Urinary bladder (tissue), 4 donors: ENCODE results near the gene TRUB1. TPM values are rescaled to one million over a fixed set of nuclear protein-coding genes. Genes with fewer than 3 reads are reported as not detected.
"Not testable (repeated sequence)": the region's sequence is repeated elsewhere in the genome, so short reads cannot be mapped to it uniquely, and the experiment has no call there.

Source experiments
- DNase-seq: peaks from one replicate; pipeline ENCODE4 v3.0.0-alpha.2; 2015; ENCODE audit errors: extremely low spot score
- H3K27ac ChIP-seq: one replicate; pipeline ENCODE4 v1.5.1; 2013; ENCODE audit warnings: low read depth, mild to moderate bottlenecking, moderate library complexity
- H3K36me3 ChIP-seq: one replicate; pipeline ENCODE4 v1.6.1; 2013; ENCODE audit warnings: mild to moderate bottlenecking, moderate library complexity; ENCODE audit not compliant: insufficient read depth
- H3K4me1 ChIP-seq: one replicate; pipeline ENCODE4 v1.6.1; 2013; ENCODE audit warnings: mild to moderate bottlenecking, moderate library complexity; ENCODE audit not compliant: insufficient read depth
- H3K4me3 ChIP-seq: one replicate; pipeline ENCODE4 v1.5.1; 2013; ENCODE audit warnings: low read depth, low read length
- WGBS: extraction: QIAGEN DNeasy Blood & Tissue Kit; methylation state at CpG from one replicate; pipeline ENCODE4 v1.1.7; 2013; 5-methylcytosine and 5-hydroxymethylcytosine counted together
- polyA plus RNA-seq: library from polyadenylated mRNA; stranded (reverse); fragments of 200-250 nt; gene quantifications from one replicate; pipeline ENCODE4 v1.2.3, GENCODE V29; 2013
- total RNA-seq: library from RNA; depleted of rRNA; stranded (reverse); fragments of >200 nt; gene quantifications from one replicate; pipeline ENCODE4 v1.2.3, GENCODE V29; 2014
- donor health status: healthy with polysubstance abuse.
- donor health status: healthy.

TRUB1 gene
- total and polyA plus RNA-seq, 2 donors, result 10.4 to 39.0 TPM

DNA sequence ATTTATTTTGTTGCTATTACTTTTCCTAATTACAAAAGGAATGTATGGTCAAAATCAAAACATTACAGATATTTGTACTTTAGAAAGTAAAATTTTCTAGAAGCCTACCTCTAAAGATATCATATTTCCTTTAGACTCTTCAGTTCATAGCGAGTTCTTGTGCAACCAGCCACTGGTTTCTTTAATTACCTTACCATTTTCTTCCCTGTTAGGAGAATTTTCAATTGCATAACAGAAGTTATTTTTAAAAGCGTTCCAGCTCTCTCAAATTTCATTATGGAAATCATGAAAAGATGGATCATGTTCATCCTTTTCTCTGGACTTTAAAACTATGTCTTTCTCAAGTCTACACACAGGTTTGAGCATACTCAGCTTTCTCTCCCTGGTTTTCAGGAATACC, 5.0 kb upstream of the TRUB1 start:
- no peak overlapping the region for H3K4me3 ChIP-seq
- no peak overlapping the region for H3K27ac ChIP-seq
- WGBS, result 66% methylated on average over 2 of the region's 2 CpGs
- no peaks in the 10 kb centered on the region for H3K36me3 ChIP-seq
- no peaks in the 10 kb centered on the region for H3K4me1 ChIP-seq
- DNase-seq, result no peak

DNA sequence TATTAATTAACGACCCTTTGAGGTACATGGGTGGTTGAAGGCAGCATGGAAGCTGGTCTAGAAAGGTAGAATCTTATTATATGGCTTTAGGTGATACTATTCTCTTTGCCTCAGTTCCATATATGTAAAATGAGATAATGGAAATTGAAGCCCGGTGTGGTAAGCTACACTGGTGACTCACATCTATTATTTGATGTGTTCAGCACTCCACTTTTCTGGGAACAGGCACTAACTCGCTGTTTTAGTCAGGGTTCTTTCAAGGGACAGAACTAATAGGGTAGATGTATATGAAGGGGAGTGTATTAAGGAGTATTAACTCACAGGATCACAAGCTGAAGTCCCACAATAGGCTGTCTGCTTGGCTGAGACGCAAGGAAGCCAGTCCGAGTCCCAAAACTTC, 4.4 kb upstream of the TRUB1 start:
- Histone ChIP-seq H3K27ac (no peak overlapping the region), H3K4me1 (no peaks in the 10 kb centered on the region), H3K4me3 (no peak overlapping the region), H3K36me3 (no peaks in the 10 kb centered on the region)
- WGBS, result 74% methylated on average over 5 of the region's 5 CpGs
- no peak for DNase-seq

DNA sequence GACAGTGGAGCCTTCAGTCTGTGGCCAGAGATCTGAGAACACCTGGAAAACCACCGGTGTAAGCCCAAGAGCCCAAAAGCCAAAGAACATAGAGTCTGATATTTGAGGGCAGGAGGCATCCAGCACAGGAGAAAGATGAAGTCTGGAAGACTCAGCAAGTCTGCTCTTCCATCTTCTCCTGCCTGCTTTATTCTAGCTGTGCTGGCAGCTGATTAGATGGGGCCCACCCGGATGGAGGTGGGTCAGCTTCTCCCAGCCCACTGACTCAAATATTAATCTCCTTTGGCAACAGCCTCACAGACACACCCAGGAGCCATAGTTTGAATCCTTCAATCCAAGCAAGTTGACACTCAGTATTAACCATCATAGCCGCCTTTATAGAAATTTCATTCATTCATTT, 4.0 kb upstream of the TRUB1 start:
- WGBS, result 75% methylated on average over 3 of the region's 3 CpGs
- H3K4me3 ChIP-seq, H3K36me3 ChIP-seq, DNase-seq, H3K4me1 ChIP-seq, H3K27ac ChIP-seq: not testable (repeated sequence)

DNA sequence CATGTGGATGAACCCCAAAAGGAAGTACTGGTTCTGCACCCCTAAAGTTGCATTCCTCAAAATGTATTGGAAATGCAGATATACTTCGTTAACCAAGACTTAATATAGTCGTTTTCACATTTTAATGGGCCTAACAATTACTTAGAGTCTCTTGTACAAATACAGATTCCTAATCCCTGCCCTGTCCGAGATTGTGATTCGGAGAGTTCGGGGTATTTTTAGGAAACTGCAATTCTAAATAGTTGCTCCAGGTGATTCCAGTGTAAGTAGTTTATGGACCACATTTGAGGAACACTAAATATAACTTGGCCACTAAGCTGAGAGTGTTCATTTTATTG, 830 bp downstream of the TRUB1 start:
- no peak for DNase-seq
- H3K4me1 ChIP-seq, result no peaks in the 10 kb centered on the region
- H3K36me3 ChIP-seq, result no peaks in the 10 kb centered on the region
- H3K27ac ChIP-seq, result no peak overlapping the region
- H3K4me3 ChIP-seq, result peak overlapping the region; percentile 83
- WGBS, result 13% methylated on average over 5 of the region's 5 CpGs

DNA sequence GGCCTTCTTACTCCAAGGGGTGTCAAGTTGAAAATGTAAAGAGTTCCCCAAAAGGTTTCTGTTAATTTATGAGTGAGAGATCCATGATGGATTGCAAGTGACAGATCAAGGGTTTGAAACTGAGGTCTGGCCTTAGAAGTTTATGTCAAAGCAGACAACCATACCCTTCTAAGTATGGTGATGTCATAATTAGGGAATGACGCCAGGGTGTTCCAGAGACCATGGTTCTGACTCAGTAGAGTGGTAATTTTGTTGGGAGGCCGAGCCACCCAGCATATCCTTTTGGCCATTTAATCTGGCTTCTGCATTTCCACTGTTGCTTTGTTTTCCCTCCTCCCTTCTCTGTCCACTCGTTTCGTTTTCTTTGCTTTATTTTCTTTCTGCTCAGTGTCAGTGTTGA, 2.7 kb downstream of the TRUB1 start:
- H3K36me3 ChIP-seq, result no peaks in the 10 kb centered on the region
- H3K4me3 ChIP-seq, result no peak overlapping the region
- H3K4me1 ChIP-seq, result no peaks in the 10 kb centered on the region
- 62% methylated on average over 4 of the region's 4 CpGs for WGBS
- H3K27ac ChIP-seq, result no peak overlapping the region
- DNase-seq, result no peak

DNA sequence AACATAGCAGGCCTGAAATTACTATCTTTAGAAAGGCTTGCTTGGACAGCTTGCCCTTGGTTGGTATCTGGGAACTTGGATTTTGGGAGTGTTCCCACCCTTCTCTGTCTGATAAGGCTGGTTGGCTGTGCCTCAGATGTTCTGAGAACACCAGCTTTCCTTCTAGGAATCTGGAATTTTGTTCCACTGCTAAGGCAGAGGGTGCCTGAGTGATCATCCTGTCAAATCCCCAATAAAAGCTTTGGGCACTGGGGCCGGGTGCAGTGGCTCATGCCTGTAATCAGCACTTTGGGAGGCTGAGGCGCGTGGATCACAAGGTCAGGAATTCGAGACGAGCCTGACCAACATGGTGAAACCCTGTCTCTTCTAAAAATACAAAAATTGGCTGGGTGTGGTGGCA, 5.0 kb downstream of the TRUB1 start:
- H3K36me3 ChIP-seq, result no peaks in the 10 kb centered on the region
- whole genome bisulfite sequencing, result 78% methylated on average over 5 of the region's 5 CpGs
- no peak overlapping the region for H3K27ac ChIP-seq
- no peak for DNase-seq
- H3K4me1 ChIP-seq, result no peaks in the 10 kb centered on the region
- H3K4me3 ChIP-seq, result no peak overlapping the region

DNA sequence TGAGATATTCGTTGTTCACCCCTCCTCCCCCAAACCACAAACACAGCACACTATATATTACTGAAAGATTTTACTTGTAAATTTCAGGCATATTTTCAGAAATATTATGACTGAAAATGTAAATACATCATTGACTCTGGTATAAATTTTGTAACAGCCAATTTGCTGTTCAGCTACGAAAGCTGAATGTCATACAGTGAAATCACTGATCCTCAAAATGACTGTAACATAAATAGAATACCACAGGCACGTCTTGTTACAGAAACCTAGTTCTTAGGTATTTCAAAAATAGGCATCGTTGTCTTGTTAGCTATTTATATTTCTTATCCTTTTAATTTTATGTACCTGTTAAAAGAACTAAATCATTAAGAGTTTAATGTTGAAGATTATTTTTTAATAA, 15.1 kb downstream of the TRUB1 start:
- 77% methylated on average over 4 of the region's 4 CpGs for WGBS
- no peak for DNase-seq
- H3K4me3 ChIP-seq, result no peak overlapping the region
- H3K36me3 ChIP-seq, result peaks cover 2% of the 10 kb centered on the region
- no peaks in the 10 kb centered on the region for H3K4me1 ChIP-seq
- H3K27ac ChIP-seq, result no peak overlapping the region

DNA sequence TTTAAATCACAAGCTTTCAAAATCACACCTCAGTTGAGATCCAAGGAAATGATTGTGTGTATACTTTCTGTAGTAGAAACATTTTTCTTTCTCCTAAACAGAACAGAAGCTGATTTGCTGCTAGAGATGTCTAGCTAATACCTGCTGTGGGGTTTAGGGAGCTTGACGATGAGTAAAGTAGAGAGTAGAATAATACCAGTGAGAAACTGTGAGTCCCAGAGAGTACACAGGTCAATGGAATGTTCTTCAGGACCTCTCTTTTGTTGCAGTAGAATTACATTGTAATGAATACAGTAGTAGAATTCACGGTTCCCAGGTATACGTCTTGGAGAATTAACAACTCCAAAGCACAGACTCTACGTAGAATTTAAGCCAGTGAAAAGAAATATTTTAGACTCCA, 18.0 kb downstream of the TRUB1 start:
- 94% methylated on average over 4 of the region's 4 CpGs for WGBS
- Histone ChIP-seq H3K36me3 (peaks cover 4% of the 10 kb centered on the region), H3K4me1 (no peaks in the 10 kb centered on the region), H3K27ac (no peak overlapping the region), H3K4me3 (no peak overlapping the region)
- no peak for DNase-seq

DNA sequence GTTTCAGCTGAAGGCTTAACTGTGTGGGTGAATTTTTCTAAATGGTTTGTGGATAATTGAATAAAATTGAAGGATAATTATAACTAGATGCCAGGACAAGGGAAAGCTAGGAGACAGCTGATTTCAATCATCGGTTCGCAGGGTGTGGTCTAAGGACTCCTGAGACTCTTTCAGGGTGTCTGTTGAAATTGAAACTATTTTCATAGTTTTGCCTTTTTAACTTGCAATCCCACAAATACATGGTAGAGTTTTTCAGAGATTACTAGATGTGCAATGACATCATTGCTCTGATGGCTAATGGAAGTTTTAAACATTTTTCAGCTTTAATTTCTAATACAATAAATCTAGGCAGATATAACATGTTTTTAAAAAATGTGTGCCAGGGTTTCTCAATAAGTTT, 18.5 kb downstream of the TRUB1 start:
- H3K36me3 ChIP-seq, result peaks cover 4% of the 10 kb centered on the region
- H3K4me3 ChIP-seq, result no peak overlapping the region
- H3K27ac ChIP-seq, result no peak overlapping the region
- no peaks in the 10 kb centered on the region for H3K4me1 ChIP-seq
- WGBS, result 86% methylated on average over 2 of the region's 2 CpGs
- DNase-seq, result no peak

DNA sequence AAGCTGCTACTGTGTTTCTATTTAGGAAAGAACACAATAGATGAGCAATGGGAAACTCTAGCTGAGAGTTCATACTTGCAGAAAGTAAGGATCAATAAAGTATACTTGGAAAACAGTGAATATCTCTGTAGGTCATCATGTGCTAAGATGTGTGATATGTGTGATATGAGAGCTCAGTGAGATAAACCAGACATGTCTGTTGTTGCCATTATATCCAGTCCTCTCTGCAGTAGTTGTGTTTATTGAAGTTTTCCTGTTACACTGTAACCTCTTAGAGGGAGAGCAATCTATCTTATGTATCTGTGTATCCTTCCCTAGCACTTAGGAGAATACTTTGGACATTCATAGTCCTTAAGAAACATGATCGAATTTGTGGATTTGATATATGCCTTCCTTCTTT, 19.1 kb downstream of the TRUB1 start:
- no peak for DNase-seq
- no peak overlapping the region for H3K27ac ChIP-seq
- no peak overlapping the region for H3K4me3 ChIP-seq
- no peaks in the 10 kb centered on the region for H3K4me1 ChIP-seq
- WGBS, result 44% methylated on average over 1 of the region's 1 CpG
- peaks cover 4% of the 10 kb centered on the region for H3K36me3 ChIP-seq

DNA sequence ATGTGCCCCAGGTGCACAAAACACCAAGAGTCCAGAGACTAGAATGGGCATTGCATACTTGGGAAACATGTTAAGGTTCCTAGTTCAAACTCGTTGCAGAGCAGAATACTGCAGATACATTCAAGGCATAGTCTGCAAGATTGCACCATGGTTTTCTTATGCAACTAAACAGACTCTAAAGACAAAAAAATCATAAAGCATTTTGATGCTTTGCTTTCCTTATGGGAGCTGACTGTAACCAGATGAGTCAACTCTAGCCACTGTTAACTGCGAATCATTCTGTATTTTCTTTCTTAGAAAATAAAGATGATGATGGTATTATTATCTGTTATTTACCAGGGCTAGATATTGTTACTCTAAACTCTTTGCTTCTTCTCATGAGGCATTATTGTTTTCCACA, 19.7 kb downstream of the TRUB1 start:
- H3K27ac ChIP-seq, result no peak overlapping the region
- 90% methylated on average over 2 of the region's 2 CpGs for WGBS
- no peak for DNase-seq
- H3K4me1 ChIP-seq, result no peaks in the 10 kb centered on the region
- H3K4me3 ChIP-seq, result no peak overlapping the region
- H3K36me3 ChIP-seq, result peaks cover 4% of the 10 kb centered on the region

DNA sequence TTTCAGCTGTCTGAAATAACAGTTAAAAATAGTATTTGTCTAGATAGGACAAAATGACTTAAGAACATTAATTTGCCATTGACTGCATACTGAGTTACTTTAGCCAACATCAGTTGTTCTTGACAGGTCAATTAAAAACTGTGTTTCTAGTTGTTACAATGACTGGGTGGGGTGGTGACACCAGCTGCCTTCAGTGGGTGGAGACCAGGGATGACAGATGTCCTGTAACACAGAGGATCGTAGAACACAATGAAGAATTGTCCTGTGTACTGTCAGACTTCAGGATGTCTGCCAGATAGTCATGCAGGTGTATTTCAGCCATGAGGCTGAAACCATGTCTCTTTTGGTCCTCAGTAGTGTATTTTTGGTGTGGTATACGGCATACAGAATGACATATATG, 24.4 kb downstream of the TRUB1 start:
- no peaks in the 10 kb centered on the region for H3K4me1 ChIP-seq
- 94% methylated on average over 2 of the region's 2 CpGs for WGBS
- H3K36me3 ChIP-seq, result peaks cover 2% of the 10 kb centered on the region
- H3K27ac ChIP-seq, result no peak overlapping the region
- no peak for DNase-seq
- H3K4me3 ChIP-seq, result no peak overlapping the region

DNA sequence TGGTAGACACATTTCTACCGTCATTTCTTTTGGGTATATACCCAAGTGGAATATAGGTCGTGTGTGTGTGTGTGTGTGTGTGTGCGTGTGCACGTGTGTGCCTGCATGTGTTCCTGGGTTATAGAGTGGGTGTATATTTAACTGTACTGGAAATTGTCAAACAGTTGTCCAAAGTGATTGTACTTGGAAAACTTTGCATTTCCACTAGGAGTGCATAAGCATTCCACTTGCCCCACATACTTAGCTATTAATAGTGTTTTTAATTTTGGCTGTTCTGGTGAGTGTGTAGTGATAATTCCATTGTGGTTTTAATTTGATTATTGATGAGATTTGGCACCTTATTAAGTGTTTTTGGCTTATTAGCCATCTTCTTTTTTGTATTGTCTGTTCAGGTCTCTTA, 25.9 kb downstream of the TRUB1 start:
- WGBS, result 96% methylated on average over 4 of the region's 4 CpGs
- no peak for DNase-seq
- peaks cover 2% of the 10 kb centered on the region for H3K36me3 ChIP-seq
- no peak overlapping the region for H3K4me3 ChIP-seq
- H3K27ac ChIP-seq, result no peak overlapping the region
- H3K4me1 ChIP-seq, result no peaks in the 10 kb centered on the region

DNA sequence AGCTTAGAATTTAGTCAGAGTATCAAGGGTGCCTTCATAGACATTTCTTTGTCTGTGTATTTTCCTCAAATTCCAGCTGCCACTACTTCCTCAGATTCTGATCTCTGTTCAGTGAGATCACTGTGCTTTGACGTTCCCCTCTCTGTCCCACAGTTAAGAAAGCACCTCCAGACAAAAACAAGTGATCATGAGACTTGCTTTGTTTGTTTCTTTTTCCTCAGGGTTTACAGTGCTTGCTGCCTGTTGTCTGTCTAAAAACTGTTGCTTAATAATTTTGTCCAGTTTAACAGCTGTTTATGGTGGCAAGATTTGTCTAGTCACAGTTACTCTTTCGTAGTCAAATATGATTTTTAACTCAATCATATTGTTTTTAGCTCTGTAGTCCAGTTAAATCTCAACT, 29.1 kb downstream of the TRUB1 start:
- H3K36me3 ChIP-seq, result no peaks in the 10 kb centered on the region
- H3K4me3 ChIP-seq, result no peak overlapping the region
- DNase-seq, result no peak
- WGBS, result 57% methylated on average over 2 of the region's 2 CpGs
- no peak overlapping the region for H3K27ac ChIP-seq
- H3K4me1 ChIP-seq, result no peaks in the 10 kb centered on the region

DNA sequence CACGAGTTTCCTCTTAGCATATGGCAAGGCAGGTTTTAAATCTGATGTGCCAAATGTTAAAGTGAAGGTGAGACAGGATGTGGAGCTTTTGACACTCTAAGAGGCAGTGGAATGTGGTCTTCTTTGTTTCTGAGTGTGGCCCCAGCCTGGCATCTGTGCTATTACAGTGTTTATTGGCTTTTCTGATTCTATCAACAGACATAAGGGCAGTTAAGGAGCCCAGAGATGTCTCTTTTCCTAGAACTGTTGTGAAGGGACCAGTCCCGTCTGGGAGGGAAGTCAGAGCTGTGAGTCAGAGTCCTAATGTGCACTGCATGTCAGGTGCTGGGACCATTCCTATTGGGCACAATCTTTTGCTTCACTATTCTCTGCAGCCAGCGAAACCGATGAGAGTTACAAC, 32.5 kb downstream of the TRUB1 start:
- H3K4me1 ChIP-seq, result no peaks in the 10 kb centered on the region
- no peak overlapping the region for H3K27ac ChIP-seq
- 63% methylated on average over 4 of the region's 4 CpGs for WGBS
- no peak overlapping the region for H3K4me3 ChIP-seq
- no peaks in the 10 kb centered on the region for H3K36me3 ChIP-seq
- no peak for DNase-seq
